Neuronal stem cell (in vitro differentiated cells): ENCODE data around the gene SLC22A15.

ENCODE experiments used
- DNase-seq: peaks from one replicate; pipeline ENCODE4 v3.0.0-alpha.2; 2013; ENCODE audit warnings: low spot score
- H2AFZ ChIP-seq: one replicate; pipeline ENCODE4 v1.6.1; 2013; ENCODE audit warnings: mild to moderate bottlenecking, low read length, inconsistent platforms
- H2AK5ac ChIP-seq: 2 replicates; pipeline ENCODE4 v1.6.1; 2013; ENCODE audit warnings: low read depth, mild to moderate bottlenecking, inconsistent platforms, low read length, moderate library complexity, mixed read lengths
- H2BK120ac ChIP-seq: 2 replicates; pipeline ENCODE4 v1.6.1; 2013; ENCODE audit warnings: low read depth, mild to moderate bottlenecking, inconsistent platforms, low read length, moderate library complexity, mixed read lengths
- H2BK12ac ChIP-seq: one replicate; pipeline ENCODE4 v1.6.1; 2013; ENCODE audit warnings: low read length, inconsistent platforms
- H2BK15ac ChIP-seq: 2 replicates; pipeline ENCODE4 v1.6.1; 2013; ENCODE audit warnings: mild to moderate bottlenecking, low read length, inconsistent platforms, mixed read lengths
- H2BK5ac ChIP-seq: one replicate; pipeline ENCODE4 v1.6.1; 2013; ENCODE audit warnings: inconsistent platforms, mild to moderate bottlenecking, low read length, moderate library complexity
- H3K14ac ChIP-seq: one replicate; pipeline ENCODE4 v1.6.1; 2013; ENCODE audit warnings: low read length, inconsistent platforms
- H3K18ac ChIP-seq: 2 replicates; pipeline ENCODE4 v1.6.1; 2013; ENCODE audit warnings: low read length, inconsistent platforms
- H3K23ac ChIP-seq: 2 replicates; pipeline ENCODE4 v1.6.1; 2013; ENCODE audit warnings: low read depth, mild to moderate bottlenecking, mixed read lengths, low read length, inconsistent platforms; ENCODE audit not compliant: poor library complexity
- H3K27ac ChIP-seq: replicated peaks from 3 replicates; pipeline ENCODE4 v1.5.1; 2013; ENCODE audit warnings: low read length, inconsistent platforms
- H3K27me3 ChIP-seq, 3 experiments: 2 replicates each; pipeline ENCODE4 v1.6.1; 2013; ENCODE audit warnings: low read length in 3 of 3, mild to moderate bottlenecking in 2 of 3, inconsistent platforms in 1 of 3, low read depth in 1 of 3, mixed read lengths in 1 of 3, moderate library complexity in 1 of 3; ENCODE audit not compliant: control insufficient read depth in 3 of 3, insufficient read depth in 3 of 3
- H3K36me3 ChIP-seq, 2 donors: replicated peaks in 1 of 2; 2 replicates each; pipeline ENCODE4 v1.6.1; 2013; ENCODE audit warnings: low read length in 2 of 2; ENCODE audit not compliant: control insufficient read depth in 2 of 2, insufficient read depth in 2 of 2
- H3K4ac ChIP-seq: 2 replicates; pipeline ENCODE4 v1.6.1; 2013; ENCODE audit warnings: inconsistent platforms, mild to moderate bottlenecking, low read length, moderate library complexity
- H3K4me1 ChIP-seq, 2 donors: 1 replicate in 1 of 2; 2 replicates in 1 of 2; pipeline ENCODE4 v1.6.1; 2013; ENCODE audit warnings: low read length in 2 of 2, low read depth in 1 of 2; ENCODE audit not compliant: control insufficient read depth in 2 of 2, insufficient read depth in 1 of 2
- H3K4me2 ChIP-seq: one replicate; pipeline ENCODE4 v1.6.1; 2013; ENCODE audit warnings: mild to moderate bottlenecking, low read length, inconsistent platforms; ENCODE audit not compliant: insufficient read depth, poor library complexity, severe bottlenecking
- H3K4me3 ChIP-seq, 2 donors: 2 replicates each; pipeline ENCODE4 v1.5.1; 2013; ENCODE audit warnings: low read length in 2 of 2, mild to moderate bottlenecking in 2 of 2, inconsistent platforms in 1 of 2, moderate library complexity in 1 of 2
- H3K79me1 ChIP-seq: one replicate; pipeline ENCODE4 v1.6.1; 2013; ENCODE audit warnings: low read depth, mild to moderate bottlenecking, inconsistent platforms, low read length, moderate library complexity
- H3K9ac ChIP-seq: one replicate; pipeline ENCODE4 v1.6.1; 2013; ENCODE audit warnings: mild to moderate bottlenecking, low read depth, low read length, inconsistent platforms; ENCODE audit not compliant: poor library complexity
- H3K9me3 ChIP-seq, 2 donors: replicated peaks in 1 of 2; 2 replicates each; pipeline versions ENCODE3 to v1.6.1; 2013; ENCODE audit warnings: low read length in 2 of 2, mild to moderate bottlenecking in 2 of 2, inconsistent platforms in 1 of 2, low read depth in 1 of 2, mixed read lengths in 1 of 2, moderate library complexity in 1 of 2; ENCODE audit not compliant: control insufficient read depth in 2 of 2, insufficient read depth in 1 of 2
- H4K8ac ChIP-seq: one replicate; pipeline ENCODE4 v1.6.1; 2013; ENCODE audit warnings: low read depth, mild to moderate bottlenecking, inconsistent platforms, low read length, moderate library complexity
- H4K91ac ChIP-seq: one replicate; pipeline ENCODE4 v1.6.1; 2013; ENCODE audit warnings: low read length, low read depth, mild to moderate bottlenecking, inconsistent platforms; ENCODE audit not compliant: poor library complexity
- WGBS, 2 donors: extraction: QIAGEN DNeasy Blood & Tissue Kit; methylation state at CpG; one replicate each; pipeline ENCODE4 v1.1.7; 2013; ENCODE audit warnings: missing lambda C conversion rate in 2 of 2, mixed read lengths in 1 of 2; ENCODE audit not compliant: insufficient read length in 2 of 2, insufficient replicate concordance in 1 of 2; ENCODE audit errors: extremely low coverage in 2 of 2; 5-methylcytosine and 5-hydroxymethylcytosine counted together

SLC22A15 gene

DNA sequence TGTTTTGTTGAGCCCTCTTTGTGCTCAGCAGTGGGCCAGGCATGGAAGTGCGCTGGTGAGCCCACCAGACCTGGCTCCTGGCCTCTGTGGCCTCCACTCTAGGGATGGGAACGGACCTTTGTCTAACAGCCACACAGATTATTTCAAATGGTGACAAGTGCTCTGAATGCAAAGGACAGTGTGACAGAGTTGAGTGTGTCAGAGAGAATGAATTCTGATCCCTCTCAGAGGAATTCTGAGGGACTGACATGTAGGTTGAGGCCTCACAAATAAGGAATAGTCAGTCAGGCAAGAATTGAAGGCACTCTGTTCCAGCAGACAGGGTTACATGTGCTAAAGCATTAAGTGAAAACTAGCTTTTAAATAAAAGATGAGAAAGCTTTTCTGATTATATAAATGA, 123.6 kb downstream of the SLC22A15 start:
- Histone ChIP-seq H3K4ac (no peak overlapping the region), H3K4me1 (no peaks in the 10 kb centered on the region), H3K36me3 (no peaks in the 10 kb centered on the region), H3K79me1 (no peaks in the 10 kb centered on the region), H3K23ac (no peak overlapping the region), H3K4me3 (peak overlapping the region in 1 of 2 donors; percentile 32), H3K27me3 (no peaks in the 10 kb centered on the region), H2BK12ac (no peak overlapping the region), H3K9ac (no peak overlapping the region), H3K27ac (no peak overlapping the region), H2BK120ac (no peak overlapping the region), H2BK5ac (no peak overlapping the region), H3K4me2 (no peak overlapping the region), H4K8ac (no peak overlapping the region), H3K9me3 (no peaks in the 10 kb centered on the region), H4K91ac (no peak overlapping the region), H2AFZ (no peak overlapping the region), H2AK5ac (no peak overlapping the region), H3K14ac (no peak overlapping the region), H2BK15ac (no peak overlapping the region), H3K18ac (no peak overlapping the region)
- WGBS, 2 donors = no CpG with 5 or more reads among the region's 2 CpGs
- DNase-seq = no peak

DNA sequence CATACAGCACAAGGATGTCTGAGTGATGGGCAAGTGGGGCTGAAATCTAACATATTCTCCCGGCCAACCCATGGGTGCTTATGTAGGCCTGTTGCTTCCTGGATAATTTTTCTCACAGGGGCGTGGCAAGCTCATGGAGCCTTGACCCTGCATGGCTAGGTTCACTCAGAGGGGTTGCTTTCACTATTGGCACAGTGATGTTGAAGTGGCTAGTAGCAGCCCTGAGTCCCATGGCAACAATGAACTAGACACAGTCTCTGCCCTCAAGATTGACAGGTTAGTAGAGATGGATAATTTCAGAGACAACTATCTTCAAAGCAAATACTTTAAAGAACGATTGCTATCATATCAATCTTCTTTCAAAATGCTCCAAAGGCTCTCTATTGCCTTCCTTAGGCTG, 128.4 kb downstream of the SLC22A15 start:
- Histone ChIP-seq H2BK120ac (no peak overlapping the region), H2BK15ac (no peak overlapping the region), H3K27ac (no peak overlapping the region), H3K9me3 (no peaks in the 10 kb centered on the region), H2BK12ac (no peak overlapping the region), H4K91ac (no peak overlapping the region), H3K4me1 (no peaks in the 10 kb centered on the region), H3K36me3 (no peaks in the 10 kb centered on the region), H3K9ac (no peak overlapping the region), H2AFZ (no peak overlapping the region), H3K18ac (no peak overlapping the region), H3K4me2 (no peak overlapping the region), H2AK5ac (no peak overlapping the region), H3K4ac (no peak overlapping the region), H3K4me3 (no peak overlapping the region), H3K27me3 (no peaks in the 10 kb centered on the region), H3K14ac (no peak overlapping the region), H3K79me1 (no peaks in the 10 kb centered on the region), H3K23ac (no peak overlapping the region), H2BK5ac (no peak overlapping the region), H4K8ac (no peak overlapping the region)
- no CpG with 5 or more reads among the region's 3 CpGs for WGBS, 2 donors
- no peak for DNase-seq

DNA sequence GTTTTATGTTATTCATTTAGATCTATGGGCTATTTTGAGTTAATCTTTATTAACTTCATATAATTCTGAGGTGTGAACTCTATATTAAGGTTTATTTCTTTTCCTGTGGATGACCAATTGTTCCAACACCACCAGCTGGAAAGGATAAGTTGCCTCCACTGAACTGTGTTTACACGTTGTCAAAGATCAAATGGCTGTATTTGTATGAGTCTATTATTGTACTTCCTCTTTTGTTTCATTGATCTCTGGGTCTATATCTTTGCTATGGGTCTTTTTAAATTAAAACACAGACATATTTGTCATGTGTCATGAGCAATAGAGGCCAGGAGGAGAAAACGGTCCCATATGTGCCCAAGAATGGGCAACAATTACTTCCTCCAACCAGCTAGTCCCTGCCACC, 129.7 kb downstream of the SLC22A15 start:
- Histone ChIP-seq H3K4me2 (no peak overlapping the region), H3K79me1 (no peaks in the 10 kb centered on the region), H2BK12ac (no peak overlapping the region), H2AFZ (no peak overlapping the region), H4K8ac (no peak overlapping the region), H3K9me3 (no peaks in the 10 kb centered on the region), H2BK120ac (no peak overlapping the region), H3K14ac (no peak overlapping the region), H3K27ac (no peak overlapping the region), H3K4me3 (no peak overlapping the region), H3K23ac (no peak overlapping the region), H3K4me1 (no peaks in the 10 kb centered on the region), H2AK5ac (no peak overlapping the region), H3K9ac (no peak overlapping the region), H3K36me3 (no peaks in the 10 kb centered on the region), H3K27me3 (peaks cover 0 to 3% (median 0%) of the 10 kb centered on the region in 3 experiments), H3K18ac (no peak overlapping the region), H3K4ac (no peak overlapping the region), H2BK5ac (no peak overlapping the region), H2BK15ac (no peak overlapping the region), H4K91ac (no peak overlapping the region)
- DNase-seq = no peak
- WGBS, 2 donors = no CpG with 5 or more reads among the region's 2 CpGs

DNA sequence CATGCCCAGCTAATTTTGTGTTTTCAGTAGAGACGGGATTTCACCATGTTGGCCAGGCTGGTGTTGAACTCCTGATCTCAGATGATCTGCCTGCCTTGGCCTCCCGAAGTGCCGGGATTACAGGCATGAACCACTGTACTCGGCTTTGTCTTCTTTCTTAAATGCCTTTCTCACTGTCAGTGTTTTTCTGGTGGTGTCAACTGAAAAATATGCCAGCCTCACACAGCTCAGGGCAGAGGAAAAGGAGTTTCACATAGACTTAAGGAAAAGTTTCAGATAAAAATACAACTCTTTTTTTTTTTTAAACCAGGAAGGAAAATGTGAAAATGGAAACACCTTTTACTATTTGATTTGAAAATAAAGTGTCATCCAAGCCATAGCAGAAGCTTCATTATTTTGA, 130.3 kb downstream of the SLC22A15 start:
- H3K27ac ChIP-seq = no peak overlapping the region
- no peak overlapping the region for H2AK5ac ChIP-seq
- H2BK15ac ChIP-seq = no peak overlapping the region
- no peaks in the 10 kb centered on the region for H3K9me3 ChIP-seq
- no peak overlapping the region for H3K23ac ChIP-seq
- H2BK120ac ChIP-seq = no peak overlapping the region
- H3K18ac ChIP-seq = no peak overlapping the region
- no peak overlapping the region for H2AFZ ChIP-seq
- no CpG with 5 or more reads among the region's 4 CpGs for WGBS, 2 donors
- H3K36me3 ChIP-seq = no peaks in the 10 kb centered on the region
- H3K79me1 ChIP-seq = no peaks in the 10 kb centered on the region
- DNase-seq = no peak
- no peak overlapping the region for H3K4me3 ChIP-seq
- no peak overlapping the region for H2BK12ac ChIP-seq
- H3K4me1 ChIP-seq = peaks cover 0 to 2% of the 10 kb centered on the region in 2 donors
- no peak overlapping the region for H4K91ac ChIP-seq
- H4K8ac ChIP-seq = no peak overlapping the region
- no peak overlapping the region for H2BK5ac ChIP-seq
- H3K4ac ChIP-seq = no peak overlapping the region
- H3K14ac ChIP-seq = no peak overlapping the region
- H3K4me2 ChIP-seq = no peak overlapping the region
- no peak overlapping the region for H3K9ac ChIP-seq
- H3K27me3 ChIP-seq = peaks cover 0 to 3% (median 0%) of the 10 kb centered on the region in 3 experiments
